CD14-positive monocyte (primary cell): Measurements from ENCODE around the gene ANKRD9. TPM values are rescaled to one million over a fixed set of nuclear protein-coding genes. Genes with fewer than 3 reads are reported as not detected.

Experiments
- DNase-seq, 3 donors: peaks; one replicate each; pipeline ENCODE4 v3.0.0-alpha.2; 2011 to 2022
- H2AFZ ChIP-seq: 2 replicates; pipeline ENCODE4 v1.6.0; 2012; ENCODE audit warnings: mild to moderate bottlenecking, low read depth, low read length, inconsistent platforms; ENCODE audit not compliant: insufficient read depth, poor library complexity, severe bottlenecking
- H3K27ac ChIP-seq, 2 donors: 1 replicate in 1 of 2; 2 replicates in 1 of 2; pipeline ENCODE4 v1.5.1; 2012 to 2013; ENCODE audit warnings: low read length in 2 of 2, control low read depth in 1 of 2, inconsistent platforms in 1 of 2, low read depth in 1 of 2, mild to moderate bottlenecking in 1 of 2
- H3K27me3 ChIP-seq, 2 donors: one replicate each; pipeline versions ENCODE4 v1.6.0 to v1.6.1; 2011 to 2013; ENCODE audit warnings: low read length in 2 of 2; ENCODE audit not compliant: control insufficient read depth in 2 of 2, insufficient read depth in 2 of 2
- H3K36me3 ChIP-seq, 2 donors: replicated peaks in 1 of 2; 1 replicate in 1 of 2; 2 replicates in 1 of 2; pipeline versions ENCODE4 v1.5.1 to v1.6.1; 2012 to 2013; ENCODE audit warnings: low read length in 2 of 2, control low read depth in 1 of 2, inconsistent platforms in 1 of 2, mild to moderate bottlenecking in 1 of 2; ENCODE audit not compliant: insufficient read depth in 2 of 2, control insufficient read depth in 1 of 2
- H3K4me1 ChIP-seq, 2 donors: 1 replicate in 1 of 2; 2 replicates in 1 of 2; pipeline versions ENCODE4 v1.5.1 to v1.6.1; 2012 to 2013; ENCODE audit warnings: low read length in 2 of 2, control low read depth in 1 of 2, inconsistent platforms in 1 of 2, mild to moderate bottlenecking in 1 of 2, moderate library complexity in 1 of 2; ENCODE audit not compliant: insufficient read depth in 2 of 2, control insufficient read depth in 1 of 2
- H3K4me2 ChIP-seq: replicated peaks from 2 replicates; pipeline ENCODE3; 2012; ENCODE audit warnings: low read length, moderate library complexity, mild to moderate bottlenecking; ENCODE audit not compliant: poor library complexity, severe bottlenecking; ENCODE audit errors: extremely low read depth
- H3K4me3 ChIP-seq, 3 experiments: fragments of 200-600 bp in 1 of 3; sonication (generic) in 1 of 3; replicated peaks in 1 of 3; 1 replicate in 2 of 3; 2 replicates in 1 of 3; pipeline ENCODE4 v1.5.1; 2011 to 2013; ENCODE audit warnings: low read length in 3 of 3, mild to moderate bottlenecking in 3 of 3, control low read depth in 2 of 3, low read depth in 2 of 3, inconsistent platforms in 1 of 3, moderate library complexity in 1 of 3
- H3K79me2 ChIP-seq: 2 replicates; pipeline ENCODE4 v1.6.0; 2012; ENCODE audit warnings: mild to moderate bottlenecking, control low read depth, inconsistent platforms, low read length, moderate library complexity; ENCODE audit not compliant: insufficient read depth
- H3K9ac ChIP-seq: 2 replicates; pipeline ENCODE4 v1.6.0; 2017; ENCODE audit warnings: low read length, mild to moderate bottlenecking; ENCODE audit not compliant: insufficient read depth, poor library complexity, severe bottlenecking
- H3K9me3 ChIP-seq, 2 donors: replicated peaks in 1 of 2; 1 replicate in 1 of 2; 2 replicates in 1 of 2; pipeline versions ENCODE4 v1.5.1 to v1.6.1; 2012 to 2013; ENCODE audit warnings: low read length in 2 of 2, control low read depth in 1 of 2; ENCODE audit not compliant: control insufficient read depth in 1 of 2, insufficient read depth in 1 of 2
- H4K20me1 ChIP-seq: 2 replicates; pipeline ENCODE4 v1.6.0; 2012; ENCODE audit warnings: mild to moderate bottlenecking, low read length, control low read depth, moderate library complexity; ENCODE audit not compliant: insufficient read depth
- H3K27ac Mint-ChIP-seq, 7 donors: one replicate each; pipeline ENCODE4 v1.8.0; 2020; ENCODE audit warnings: mild to moderate bottlenecking in 7 of 7, mixed read lengths in 7 of 7, moderate library complexity in 6 of 7, inconsistent platforms in 2 of 7
- H3K27me3 Mint-ChIP-seq, 3 donors: one replicate each; pipeline ENCODE4 v1.8.0; 2021 to 2022; ENCODE audit warnings: low read depth in 3 of 3, mild to moderate bottlenecking in 3 of 3, mixed read lengths in 3 of 3, moderate library complexity in 3 of 3, inconsistent platforms in 1 of 3
- H3K36me3 Mint-ChIP-seq, 2 donors: one replicate each; pipeline ENCODE4 v1.8.0; 2020; ENCODE audit warnings: mixed read lengths in 2 of 2, inconsistent platforms in 1 of 2, mild to moderate bottlenecking in 1 of 2
- H3K4me1 Mint-ChIP-seq: one replicate; pipeline ENCODE4 v1.8.0; 2020; ENCODE audit warnings: mild to moderate bottlenecking, mixed read lengths
- H3K4me3 Mint-ChIP-seq, 2 donors: one replicate each; pipeline ENCODE4 v1.8.0; 2020; ENCODE audit warnings: mild to moderate bottlenecking in 2 of 2, mixed read lengths in 2 of 2, moderate library complexity in 1 of 2
- H3K9me3 Mint-ChIP-seq, 7 donors: one replicate each; pipeline ENCODE4 v1.8.0; 2020 to 2022; ENCODE audit warnings: mixed read lengths in 7 of 7, mild to moderate bottlenecking in 6 of 7, moderate library complexity in 6 of 7, inconsistent platforms in 2 of 7
- CTCF ChIP-seq: fragments of 200-600 bp; IDR thresholded peaks from one replicate; pipeline ENCODE4 v1.8.0; 2022; ENCODE audit warnings: antibody characterized with exemption, mild to moderate bottlenecking
- WGBS: methylation state at CpG from one replicate; pipeline ENCODE4 v1.1.5; 2013; ENCODE audit warnings: missing lambda C conversion rate; ENCODE audit not compliant: insufficient coverage; 5-methylcytosine and 5-hydroxymethylcytosine counted together
- intact Hi-C, 2 donors: fragments of 100-400 bp; cut with micrococcal nuclease; formaldehyde crosslinking; loops; one replicate each; pipeline versions ENCODE4 v1.15.0 to v1.15.1; 2023
- polyA plus RNA-seq, 3 donors: library from polyadenylated mRNA; depleted of rRNA in 1 of 3; unstranded in 2 of 3; stranded (reverse) in 1 of 3; fragments of 300-500 nt in 2 of 3; fragments of >200 nt in 1 of 3; fragmentation: Illumina TruSeq in 2 of 3; gene quantifications; 1 replicate in 2 of 3; 2 replicates in 1 of 3; pipeline ENCODE4 v1.2.3, GENCODE V29; 2012 to 2021

The ANKRD9 gene
- polyA plus RNA-seq, 3 donors = 0.43 to 10.8 (median 0.83) TPM

- Mint-ChIP-seq H3K36me3 (peaks cover 37 to 61% of the 10 kb centered on the region in 2 donors), H3K27ac (peak overlapping the region in 4 of 7 donors; percentile 18 to 85 (median 46)), H3K9me3 (peaks cover 0 to 2% (median 0%) of the 10 kb centered on the region in 7 donors), H3K27me3 (peaks cover 0 to 2% (median 0%) of the 10 kb centered on the region in 3 donors), H3K4me1 (peaks cover 18% of the 10 kb centered on the region), H3K4me3 (no peak overlapping the region)
- Histone ChIP-seq H3K36me3 (peaks cover 32 to 33% of the 10 kb centered on the region in 2 donors), H3K4me3 (no peak overlapping the region), H4K20me1 (no peaks in the 10 kb centered on the region), H3K9ac (no peak overlapping the region), H3K79me2 (no peaks in the 10 kb centered on the region), H2AFZ (no peak overlapping the region), H3K4me2 (no peak overlapping the region), H3K9me3 (no peaks in the 10 kb centered on the region), H3K27ac (no peak overlapping the region), H3K27me3 (no peaks in the 10 kb centered on the region), H3K4me1 (peaks cover 15 to 18% of the 10 kb centered on the region in 2 donors)
- intact Hi-C loops = no loop called here
- WGBS = 95% methylated on average over 15 of the region's 21 CpGs
- TF ChIP-seq CTCF = no peak
- DNase-seq = no peak
These were observed 10.8 kb downstream of the ANKRD9 start for GRCh38 chr14:102498678-102499265.

DNA sequence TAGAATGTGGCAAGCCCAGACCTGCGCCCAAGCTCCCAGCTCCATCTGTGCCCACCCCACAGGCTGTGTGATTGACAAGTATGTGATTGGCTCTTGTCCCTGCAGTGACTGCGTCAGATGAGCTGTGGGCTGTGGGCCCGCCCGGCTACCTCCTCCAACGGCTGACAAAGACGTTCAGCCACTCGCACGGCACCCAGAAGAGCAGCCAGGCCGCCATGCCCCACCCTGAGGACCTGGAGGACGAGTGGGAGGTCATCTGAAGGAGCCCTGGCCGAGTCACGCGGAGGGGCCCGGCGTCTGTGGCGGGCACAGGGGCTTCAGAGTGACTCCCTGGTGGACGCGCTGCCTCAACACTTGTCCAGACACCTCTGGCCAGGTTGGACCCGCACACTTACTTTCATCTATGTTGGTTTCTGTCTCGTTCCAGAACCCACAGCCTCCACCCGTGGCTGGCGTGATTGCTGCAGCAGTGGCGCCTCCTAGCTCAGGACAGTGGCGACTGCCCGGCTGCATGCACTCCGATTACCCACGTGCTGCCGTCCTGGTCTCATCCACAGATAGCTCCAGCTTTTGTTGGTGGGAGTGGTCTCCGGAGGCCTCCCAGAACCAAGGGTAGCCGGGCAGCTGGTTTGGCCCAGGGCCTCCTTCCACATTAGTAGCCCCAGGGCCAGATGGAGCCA, 11.4 kb downstream of the ANKRD9 start:
- Mint-ChIP-seq H3K4me3 (no peak overlapping the region), H3K27ac (peak overlapping the region in 3 of 7 donors; percentile 48 to 89 (median 69)), H3K27me3 (peaks cover 0 to 2% (median 0%) of the 10 kb centered on the region in 3 donors), H3K36me3 (peaks cover 37 to 62% of the 10 kb centered on the region in 2 donors), H3K9me3 (no peaks in the 10 kb centered on the region), H3K4me1 (peaks cover 15% of the 10 kb centered on the region)
- H3K4me2 ChIP-seq = no peak overlapping the region
- H3K36me3 ChIP-seq = peaks cover 32 to 36% of the 10 kb centered on the region in 2 donors
- H3K4me3 ChIP-seq = no peak overlapping the region
- intact Hi-C loops = no loop called here
- 96% methylated on average over 29 of the region's 30 CpGs for WGBS
- H3K27ac ChIP-seq = no peak overlapping the region
- no peaks in the 10 kb centered on the region for H3K79me2 ChIP-seq
- no peaks in the 10 kb centered on the region for H3K27me3 ChIP-seq
- TF ChIP-seq CTCF = no peak
- H3K4me1 ChIP-seq = peaks cover 15 to 18% of the 10 kb centered on the region in 2 donors
- H4K20me1 ChIP-seq = no peaks in the 10 kb centered on the region
- no peaks in the 10 kb centered on the region for H3K9me3 ChIP-seq
- H2AFZ ChIP-seq = no peak overlapping the region
- no peak for DNase-seq
- H3K9ac ChIP-seq = no peak overlapping the region
